Activated CD4-positive, alpha-beta T cell treated with anti-CD3 and anti-CD28 coated beads, Interleukin-10, Interleukin-2, amounts not matched to agents 100 ng/mL and 50 ng/mL, durations not matched to agents 16 hours and 8 hours (primary cell): Measurements from ENCODE around the gene ALKBH2.

Experiments used
- DNase-seq: peaks from one replicate; pipeline ENCODE4 v3.0.0-alpha.2; 2020

The ALKBH2 gene

DNA sequence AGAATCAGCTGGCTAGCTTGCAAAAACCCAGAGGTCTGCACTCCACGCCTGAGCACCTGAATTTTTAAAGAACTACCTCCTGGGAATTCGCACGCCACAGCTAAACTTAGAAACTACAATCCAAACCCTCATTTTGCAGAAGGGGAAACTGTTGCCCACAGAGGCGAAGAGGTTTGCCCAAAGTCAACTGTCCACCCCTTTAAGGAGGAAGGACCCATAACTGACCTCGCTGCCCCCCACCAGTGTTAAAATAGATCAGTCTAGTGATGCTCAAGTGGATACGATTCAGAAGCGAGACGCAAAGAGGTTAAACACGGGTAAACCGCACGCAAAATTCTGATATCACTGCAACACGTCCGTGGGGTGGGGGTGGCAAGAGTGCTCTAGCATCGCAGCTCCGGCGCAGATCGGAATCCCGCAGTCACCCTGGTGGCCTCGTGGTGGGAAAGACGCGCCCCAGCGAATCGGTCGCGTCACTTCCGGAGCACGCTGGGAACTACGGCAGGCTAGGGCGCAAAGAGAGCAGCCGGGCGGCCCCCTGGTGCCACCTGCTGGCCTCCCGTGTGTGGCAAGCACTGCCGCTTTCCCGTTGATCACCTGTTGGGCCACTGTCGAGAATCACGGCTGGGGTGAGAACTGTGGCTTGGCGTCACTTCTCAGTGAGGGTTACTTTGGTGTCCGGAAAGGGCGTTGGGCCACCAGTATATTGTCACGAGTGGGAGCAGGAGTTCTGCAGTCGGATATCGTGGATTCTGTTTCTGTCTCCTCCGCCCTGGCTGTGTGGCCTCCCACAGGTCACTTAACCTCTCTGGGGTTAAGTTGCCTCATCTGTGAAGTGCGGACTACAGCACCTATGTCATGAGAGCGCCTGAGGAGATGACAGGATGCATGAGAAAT, at the start of gene ALKBH2:
Gene ALKBH2, minus strand, starts transcription at position 451 of the 897 bp plus-strand sequence. CDS start 686 bp downstream, outside the sequence.
- DNase-seq, result peak; percentile 96

- no peak for DNase-seq
Observed at GRCh38 chr12:109140560-109140959, 47.3 kb upstream of the ALKBH2 start.

DNA sequence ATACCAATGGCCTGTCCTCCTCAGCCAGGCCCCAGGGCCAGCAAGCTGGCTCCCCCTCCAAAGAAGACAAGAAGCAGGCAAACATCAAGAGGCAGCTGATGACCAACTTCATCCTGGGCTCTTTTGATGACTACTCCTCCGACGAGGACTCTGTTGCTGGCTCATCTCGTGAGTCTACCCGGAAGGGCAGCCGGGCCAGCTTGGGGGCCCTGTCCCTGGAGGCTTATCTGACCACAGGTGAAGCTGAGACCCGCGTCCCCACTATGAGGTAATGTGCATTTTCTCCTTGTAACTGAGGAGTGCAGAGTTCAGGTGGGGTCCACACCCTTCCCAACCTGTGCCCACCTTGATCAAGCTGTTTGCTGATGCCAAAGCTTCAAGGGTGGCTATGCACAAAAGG, 46.5 kb upstream of the ALKBH2 start:
- no peak for DNase-seq

DNA sequence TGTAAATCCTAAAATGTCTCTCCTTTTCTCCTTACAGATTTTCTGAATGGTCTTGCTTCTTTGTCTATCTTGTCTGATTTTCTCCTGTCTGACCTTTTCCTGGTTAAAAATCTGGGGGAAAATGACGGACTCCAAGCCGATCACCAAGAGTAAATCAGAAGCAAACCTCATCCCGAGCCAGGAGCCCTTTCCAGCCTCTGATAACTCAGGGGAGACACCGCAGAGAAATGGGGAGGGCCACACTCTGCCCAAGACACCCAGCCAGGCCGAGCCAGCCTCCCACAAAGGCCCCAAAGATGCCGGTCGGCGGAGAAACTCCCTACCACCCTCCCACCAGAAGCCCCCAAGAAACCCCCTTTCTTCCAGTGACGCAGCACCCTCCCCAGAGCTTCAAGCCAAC, 46.1 kb upstream of the ALKBH2 start:
- DNase-seq, result no peak

- DNase-seq, result no peak
Observed at GRCh38 chr12:109137055-109137454, 43.8 kb upstream of the ALKBH2 start.

- no peak for DNase-seq
Observed at GRCh38 chr12:109134186-109134917, 41.1 kb upstream of the ALKBH2 start.

- DNase-seq, result no peak
Observed at GRCh38 chr12:109131154-109132050, 38.1 kb upstream of the ALKBH2 start.

DNA sequence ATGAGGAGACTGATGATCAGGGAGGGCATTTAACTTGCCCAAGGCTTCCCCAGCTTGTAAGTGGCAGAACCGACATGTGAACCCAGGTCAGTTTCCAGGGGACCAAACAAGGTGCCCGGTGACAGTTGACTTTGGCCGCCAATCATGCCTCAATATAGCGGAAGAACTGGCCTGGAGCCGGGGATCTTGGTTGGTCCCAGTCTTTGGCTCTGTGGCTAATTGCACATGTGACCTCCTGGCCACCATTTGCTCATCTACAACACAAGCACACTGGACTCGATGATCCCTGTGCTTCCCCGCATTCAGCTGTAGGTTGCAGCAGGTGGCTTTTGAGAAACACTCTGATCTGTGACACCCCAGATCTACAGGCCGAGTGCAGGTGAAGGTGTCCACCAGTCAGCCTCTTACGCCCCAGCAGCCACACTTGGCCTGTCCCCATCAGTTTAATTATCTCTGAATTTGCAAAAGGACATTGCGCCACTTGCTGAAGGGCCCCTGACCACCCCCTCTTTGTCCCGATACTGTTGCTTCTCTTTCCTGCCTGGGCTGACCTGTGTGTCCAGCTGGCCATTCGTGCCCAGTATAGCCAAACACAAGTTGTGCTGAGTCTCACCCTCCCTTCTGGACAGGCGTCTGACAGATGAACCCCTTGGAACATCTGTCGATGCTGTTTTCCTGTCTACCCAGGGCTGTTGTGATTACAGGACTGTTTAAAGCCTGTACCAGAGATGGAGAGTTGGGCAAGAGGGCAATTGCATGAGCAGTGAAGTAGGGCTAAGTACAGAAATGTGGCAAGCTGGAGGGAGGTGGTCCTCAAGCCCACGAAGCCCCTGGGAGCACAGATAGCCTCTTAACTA, 37.3 kb upstream of the ALKBH2 start:
- no peak for DNase-seq

DNA sequence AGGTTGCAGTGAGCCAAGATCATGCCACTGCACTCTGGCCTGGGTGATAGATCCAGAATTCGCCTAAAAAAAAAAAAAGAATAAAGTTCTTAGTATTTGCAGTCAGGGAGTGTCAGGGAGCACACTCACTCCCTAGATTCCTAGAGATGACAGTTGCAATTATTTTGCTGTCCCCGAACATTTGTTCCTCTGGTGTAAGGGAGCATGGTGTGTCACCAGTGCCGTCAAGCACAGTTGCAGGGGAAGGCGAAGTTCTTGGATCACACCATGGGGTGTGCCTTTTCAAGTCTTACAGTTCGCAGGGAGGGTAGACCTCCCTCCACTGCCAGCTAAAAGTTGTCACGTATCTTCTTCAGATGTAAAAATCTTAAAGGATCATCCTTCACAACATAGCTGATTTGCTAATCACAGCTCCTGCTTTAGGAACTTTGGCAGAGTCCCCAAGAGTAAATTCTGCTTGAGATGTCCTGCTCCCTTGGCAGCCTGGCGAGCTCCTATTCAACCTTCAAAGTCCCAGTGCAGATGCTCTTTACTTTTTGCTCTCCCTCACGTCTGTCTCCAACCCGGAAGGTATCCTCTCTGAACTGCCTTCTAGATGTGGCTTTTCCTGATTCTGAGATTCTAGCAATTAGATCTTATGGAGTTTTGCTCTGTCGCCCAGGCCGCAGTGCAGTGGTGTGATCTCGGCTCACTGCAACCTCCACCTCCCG, 34.4 kb upstream of the ALKBH2 start:
- no peak for DNase-seq

GRCh38 chr12:109126784-109127183, 33.5 kb upstream of the ALKBH2 start:
- no peak for DNase-seq

DNA sequence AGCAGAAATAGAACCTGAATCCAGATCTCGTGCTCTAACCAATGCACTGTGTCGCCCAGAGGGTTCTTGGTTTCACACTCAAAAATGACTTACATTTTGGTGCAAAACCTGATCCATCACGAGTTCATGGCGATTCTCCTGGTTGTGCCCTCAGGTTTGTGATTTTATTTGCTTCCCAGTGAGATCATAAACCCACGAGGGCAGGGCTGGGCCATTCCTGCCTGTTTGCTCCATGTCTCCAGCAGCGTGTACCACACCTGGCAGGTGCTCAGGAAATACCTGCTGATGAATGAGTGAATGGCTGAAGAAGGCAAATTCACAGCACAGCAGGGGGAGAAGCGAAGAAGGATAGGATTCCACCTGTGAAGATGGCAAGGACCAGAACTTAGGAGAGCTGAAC, 32.5 kb upstream of the ALKBH2 start:
- DNase-seq, result no peak

DNA sequence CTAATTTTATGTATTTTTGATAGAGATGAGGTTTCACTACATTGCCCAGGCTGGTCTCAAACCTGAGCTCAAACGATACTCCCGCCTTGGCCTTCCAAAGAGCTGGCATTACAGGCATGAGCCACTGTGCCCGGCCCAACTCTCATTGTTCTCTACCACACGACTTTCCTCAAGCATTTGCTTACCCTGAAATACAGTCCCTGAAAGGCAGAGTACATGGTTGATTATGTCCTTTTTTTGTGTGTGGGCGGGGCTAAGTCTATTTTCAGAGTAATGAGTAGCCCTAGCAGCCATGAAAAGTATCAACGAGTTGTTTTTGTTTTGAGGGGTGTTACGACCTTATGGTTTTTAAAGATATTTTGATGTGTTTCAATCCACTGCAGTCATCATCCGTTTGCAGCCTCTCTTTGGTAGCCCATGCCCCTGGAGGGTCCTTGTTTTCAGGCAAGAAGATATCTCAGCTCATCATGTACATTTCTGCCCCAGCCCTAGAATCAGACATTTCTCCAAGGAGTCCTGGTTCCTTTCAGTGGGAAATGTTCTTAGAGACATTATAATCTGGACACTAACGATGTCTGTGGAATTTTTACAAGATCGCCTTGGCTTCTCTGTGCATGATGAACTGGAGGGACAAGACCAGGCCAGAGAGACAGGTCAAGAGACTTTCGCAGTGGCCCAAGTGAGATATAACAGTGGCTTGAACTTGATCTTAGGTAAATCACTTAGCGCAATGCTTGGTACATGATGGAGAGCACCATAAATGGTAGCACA, 31.8 kb upstream of the ALKBH2 start:
- no peak for DNase-seq

DNA sequence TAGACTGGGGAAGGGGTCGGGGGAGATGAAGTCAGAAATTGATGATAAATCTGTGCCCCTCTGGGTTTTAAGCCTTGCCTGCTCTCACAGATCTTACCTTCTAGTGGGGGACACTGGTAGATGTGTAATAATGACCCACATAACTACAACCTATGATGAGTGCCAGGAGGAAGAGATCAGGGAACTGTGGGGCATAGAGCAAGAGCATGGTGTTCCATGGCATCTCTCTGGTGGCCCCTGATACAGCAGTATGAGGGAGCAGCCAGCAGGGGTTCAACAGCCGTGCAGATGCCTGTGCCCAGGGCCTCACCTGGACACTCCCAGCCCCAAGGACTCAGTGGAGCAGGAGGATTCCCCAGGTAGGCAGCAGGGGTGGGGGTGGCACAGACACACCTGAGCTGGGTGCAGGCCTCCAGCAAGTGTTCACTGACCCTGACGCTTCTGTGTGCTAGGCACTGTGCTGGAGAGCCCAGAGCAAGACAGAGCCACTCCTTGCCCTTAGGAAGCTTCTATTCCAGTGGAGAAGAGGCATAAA, 28.1 kb upstream of the ALKBH2 start:
- DNase-seq, result no peak

- DNase-seq, result no peak
Observed at GRCh38 chr12:109120557-109120956, 27.3 kb upstream of the ALKBH2 start.

GRCh38 chr12:109120095-109120494, 26.8 kb upstream of the ALKBH2 start:
- no peak for DNase-seq

DNA sequence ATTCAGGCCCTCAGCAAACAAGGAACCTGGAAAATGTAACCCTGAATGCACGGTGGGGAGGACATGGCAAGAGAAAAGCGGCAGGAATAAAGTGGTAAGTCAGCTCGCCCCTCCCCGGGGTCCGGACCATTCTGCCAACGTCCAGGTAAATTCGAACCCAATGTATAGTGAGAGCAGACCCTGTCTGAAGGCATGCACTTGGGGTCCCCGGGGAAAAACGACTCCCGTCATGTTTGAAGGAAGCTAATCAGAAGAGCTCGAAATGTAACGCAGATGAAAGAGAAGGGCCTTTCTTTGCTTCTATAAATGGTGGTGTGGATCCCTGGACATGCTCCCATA, 23.3 kb upstream of the ALKBH2 start:
- no peak for DNase-seq

- DNase-seq, result no peak
Observed at GRCh38 chr12:109115758-109116610, 22.7 kb upstream of the ALKBH2 start, which contains the start of gene ACACB. ACACB (plus strand) TSS chr12:109116587; CDS start chr12:109139406, 22,819 bp downstream.

GRCh38 chr12:109115404-109115757, 22.1 kb upstream of the ALKBH2 start:
- DNase-seq, result no peak

DNA sequence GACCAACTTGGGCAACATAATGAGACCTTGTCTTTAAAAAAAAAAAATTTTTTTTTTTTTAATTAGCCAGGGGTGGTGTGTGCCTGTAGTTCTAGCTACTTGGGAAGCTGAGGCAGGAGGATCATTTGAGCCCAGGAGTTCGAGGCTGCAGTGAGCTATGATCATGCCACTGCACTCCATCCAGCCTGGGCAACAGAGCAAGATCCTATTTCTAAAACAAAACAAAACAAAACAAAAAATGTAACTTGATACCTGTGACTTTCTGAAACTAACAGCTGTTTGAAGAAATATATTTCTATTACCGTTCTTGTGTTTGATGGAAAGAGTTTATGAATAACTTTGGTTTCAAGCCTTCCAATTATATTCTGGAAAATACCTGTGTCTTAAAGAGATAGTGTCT, 21.4 kb upstream of the ALKBH2 start:
- no peak for DNase-seq
